ENCODE data around the gene SCO2.
A peak's percentile ranks its signal among the peaks of the same experiment; 100 is the strongest.

SCO2 gene

DNA sequence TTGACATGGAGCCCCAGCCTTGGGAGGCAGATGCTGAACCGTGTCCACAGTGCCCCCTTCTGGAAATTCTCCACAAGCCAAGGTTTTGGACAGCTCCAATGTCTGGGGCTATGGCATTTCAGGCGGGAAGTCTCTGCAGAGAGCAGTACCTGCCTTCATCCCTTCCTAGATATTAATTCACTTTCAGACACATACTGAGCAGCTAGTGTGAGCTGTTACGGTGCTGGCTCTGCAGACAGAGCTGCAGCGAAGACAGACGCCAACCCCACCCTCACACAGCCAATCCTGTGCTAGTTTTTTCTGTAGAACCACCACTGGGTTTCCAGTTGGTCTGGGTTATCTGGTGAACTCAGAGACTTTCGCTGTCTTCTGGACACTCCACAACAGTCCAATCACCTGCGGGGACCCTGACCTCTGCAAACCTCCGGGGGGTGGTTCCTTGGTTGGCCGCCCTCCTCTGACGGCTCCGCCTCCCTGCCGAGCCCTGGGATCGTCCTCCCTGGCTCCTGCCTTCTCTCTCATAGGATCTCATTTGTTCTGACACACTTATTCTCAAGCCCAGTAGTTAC, 27.0 kb downstream of the SCO2 start:
- ChIA-PET POLR2A (interaction anchor here (0.9 kb wide), 1 partner anchor 9 kb away, joined by 4 read pairs; the partner anchor contains the start of genes LMF2 and NCAPH2), CTCF (interaction anchor here (0.7 to 3.1 kb wide), 18 partner anchors 8 to 257 kb away, joined by 3 to 24 read pairs (median 4); partner anchors contain the start of genes MIOX and SCO2)
- H3K4me3 ChIP-seq (ENCODE audit: low read depth, low read length) = no peak overlapping the region
- no peak for DNase-seq (ENCODE audit: low read depth, low spot score)
- TF ChIP-seq, protein P1, sequence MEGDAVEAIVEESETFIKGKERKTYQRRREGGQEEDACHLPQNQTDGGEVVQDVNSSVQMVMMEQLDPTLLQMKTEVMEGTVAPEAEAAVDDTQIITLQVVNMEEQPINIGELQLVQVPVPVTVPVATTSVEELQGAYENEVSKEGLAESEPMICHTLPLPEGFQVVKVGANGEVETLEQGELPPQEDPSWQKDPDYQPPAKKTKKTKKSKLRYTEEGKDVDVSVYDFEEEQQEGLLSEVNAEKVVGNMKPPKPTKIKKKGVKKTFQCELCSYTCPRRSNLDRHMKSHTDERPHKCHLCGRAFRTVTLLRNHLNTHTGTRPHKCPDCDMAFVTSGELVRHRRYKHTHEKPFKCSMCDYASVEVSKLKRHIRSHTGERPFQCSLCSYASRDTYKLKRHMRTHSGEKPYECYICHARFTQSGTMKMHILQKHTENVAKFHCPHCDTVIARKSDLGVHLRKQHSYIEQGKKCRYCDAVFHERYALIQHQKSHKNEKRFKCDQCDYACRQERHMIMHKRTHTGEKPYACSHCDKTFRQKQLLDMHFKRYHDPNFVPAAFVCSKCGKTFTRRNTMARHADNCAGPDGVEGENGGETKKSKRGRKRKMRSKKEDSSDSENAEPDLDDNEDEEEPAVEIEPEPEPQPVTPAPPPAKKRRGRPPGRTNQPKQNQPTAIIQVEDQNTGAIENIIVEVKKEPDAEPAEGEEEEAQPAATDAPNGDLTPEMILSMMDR (IDR thresholded peaks at IDR 0.05; ENCODE audit: insufficient read depth, low read length, missing control alignments) = peak; percentile 63

DNA sequence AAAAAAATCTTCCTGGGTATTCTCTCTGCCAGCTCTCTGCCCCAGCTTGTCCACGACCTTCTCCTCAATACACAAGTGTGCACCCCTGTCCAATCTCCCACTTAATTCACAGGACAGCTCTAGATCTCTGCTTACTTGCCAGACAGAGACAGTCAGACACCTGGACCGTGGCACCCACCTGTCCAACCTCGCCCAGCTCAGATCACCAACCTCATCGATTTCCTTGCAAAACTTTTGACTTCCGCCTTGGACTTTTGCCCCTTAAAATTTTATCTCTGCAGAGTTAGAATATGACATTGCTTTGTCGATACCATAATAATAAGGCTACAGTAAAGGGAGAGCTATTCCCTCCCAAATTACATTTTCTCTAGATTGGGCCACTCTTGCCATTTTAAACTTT, 28.3 kb downstream of the SCO2 start:
- H3K4me3 ChIP-seq (ENCODE audit: low read depth, low read length) = no peak overlapping the region
- TF ChIP-seq, protein P1 (IDR thresholded peaks at IDR 0.05; ENCODE audit: insufficient read depth, low read length, missing control alignments) = no peak
- DNase-seq (ENCODE audit: low read depth, low spot score) = no peak
- POLR2A ChIA-PET = interaction anchor here (0.7 to 1.9 kb wide), 3 partner anchors 9 to 53 kb away, joined by 3 to 5 read pairs (median 3); partner anchors contain the start of gene SCO2
- CTCF ChIA-PET = interaction anchor here (1.0 to 3.1 kb wide), 16 partner anchors 9 to 256 kb away, joined by 3 to 24 read pairs (median 4); partner anchors contain the start of genes LMF2, MIOX, NCAPH2 and SYCE3

DNA sequence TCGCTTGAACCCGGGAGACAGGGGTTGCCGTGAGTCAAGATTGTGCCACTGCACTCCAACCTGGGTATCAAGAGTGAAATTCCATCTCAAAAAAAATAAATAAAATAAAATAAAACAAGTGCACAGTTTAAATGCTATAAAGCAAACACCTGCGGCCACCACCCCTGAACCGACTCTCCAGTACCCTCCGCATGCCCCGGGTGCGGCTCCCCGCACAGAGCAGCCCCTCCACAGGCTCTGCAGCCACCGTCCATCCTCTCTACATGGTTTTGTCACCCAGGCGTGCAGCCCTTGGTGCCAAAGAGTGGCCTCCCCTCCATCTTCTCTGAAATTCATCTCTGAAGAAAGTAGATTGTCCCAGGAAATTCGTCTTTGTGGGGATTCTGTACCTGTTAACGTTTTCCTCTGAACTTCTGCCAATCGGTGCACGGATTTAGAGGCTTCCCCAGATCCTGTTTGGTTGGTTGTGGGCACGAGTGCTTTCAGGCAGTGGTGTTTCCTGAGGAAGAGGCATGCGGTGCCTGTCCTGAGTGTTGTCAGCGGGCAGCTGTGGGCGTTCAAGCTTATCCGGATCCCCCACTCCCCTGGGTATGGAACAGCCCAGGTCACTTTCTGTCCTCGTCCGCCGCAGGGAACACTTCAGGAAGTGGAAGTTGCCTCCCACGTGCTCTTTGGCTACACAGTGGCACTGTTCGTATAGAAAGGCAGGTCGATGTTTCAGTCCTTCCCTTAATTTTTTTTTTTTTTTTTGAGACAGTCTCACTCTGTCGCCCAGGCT, 34.7 kb downstream of the SCO2 start:
- H3K4me3 ChIP-seq (ENCODE audit: low read depth, low read length) = no peak overlapping the region
- DNase-seq (ENCODE audit: low read depth, low spot score) = no peak
- ChIA-PET CTCF (interaction anchor here (1.6 kb wide), 1 partner anchor 8 kb away, joined by 10 read pairs; no protein-coding TSS in a partner anchor), POLR2A (no interaction called here)
- TF ChIP-seq, protein P1 (IDR thresholded peaks at IDR 0.05; ENCODE audit: insufficient read depth, low read length, missing control alignments) = no peak

DNA sequence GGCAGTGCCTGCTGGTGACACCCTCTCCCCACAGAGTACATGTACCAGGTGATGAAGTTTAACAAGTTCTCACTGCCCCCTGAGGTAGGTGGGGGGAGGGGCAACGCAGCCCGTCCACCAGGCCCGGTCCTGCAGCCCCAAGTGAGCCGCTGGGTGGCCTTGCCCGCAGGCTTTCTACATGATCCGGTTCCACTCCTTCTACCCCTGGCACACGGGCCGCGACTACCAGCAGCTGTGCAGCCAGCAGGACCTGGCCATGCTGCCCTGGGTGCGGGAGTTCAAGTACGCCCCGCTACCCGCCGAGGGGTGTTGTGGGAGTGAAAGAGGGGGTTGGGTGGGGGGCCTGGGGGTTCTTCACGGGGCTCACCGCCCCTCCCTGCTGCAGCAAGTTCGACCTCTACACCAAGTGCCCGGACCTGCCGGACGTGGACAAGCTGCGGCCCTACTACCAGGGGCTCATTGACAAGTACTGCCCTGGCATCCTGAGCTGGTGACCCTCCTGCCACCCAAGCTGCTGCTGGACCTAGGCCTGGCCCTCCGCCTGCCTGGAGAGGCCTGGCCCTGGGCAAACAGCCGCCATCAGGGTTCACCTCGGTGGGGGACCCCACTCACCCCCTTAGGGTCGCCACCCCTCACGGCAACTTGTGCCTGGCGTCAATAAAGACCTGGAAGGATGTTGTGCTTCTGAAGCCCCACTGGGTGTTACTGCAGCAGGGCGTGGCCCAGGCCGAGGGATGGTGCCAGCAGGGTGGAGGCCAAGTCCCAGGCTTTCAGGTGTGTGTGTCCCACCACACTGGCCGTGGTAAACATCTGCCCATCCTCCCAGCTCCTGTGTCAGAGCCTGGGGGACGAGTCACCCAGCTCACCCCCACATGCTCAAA, 35.8 kb downstream of the SCO2 start:
- no peak for DNase-seq (ENCODE audit: low read depth, low spot score)
- TF ChIP-seq, protein P1 (IDR thresholded peaks at IDR 0.05; ENCODE audit: insufficient read depth, low read length, missing control alignments) = no peak
- CTCF ChIA-PET = interaction anchor here (1.6 kb wide), 1 partner anchor 9 kb away, joined by 10 read pairs; no protein-coding TSS in a partner anchor
- POLR2A ChIA-PET = no interaction called here
- H3K4me3 ChIP-seq (ENCODE audit: low read depth, low read length) = no peak overlapping the region

DNA sequence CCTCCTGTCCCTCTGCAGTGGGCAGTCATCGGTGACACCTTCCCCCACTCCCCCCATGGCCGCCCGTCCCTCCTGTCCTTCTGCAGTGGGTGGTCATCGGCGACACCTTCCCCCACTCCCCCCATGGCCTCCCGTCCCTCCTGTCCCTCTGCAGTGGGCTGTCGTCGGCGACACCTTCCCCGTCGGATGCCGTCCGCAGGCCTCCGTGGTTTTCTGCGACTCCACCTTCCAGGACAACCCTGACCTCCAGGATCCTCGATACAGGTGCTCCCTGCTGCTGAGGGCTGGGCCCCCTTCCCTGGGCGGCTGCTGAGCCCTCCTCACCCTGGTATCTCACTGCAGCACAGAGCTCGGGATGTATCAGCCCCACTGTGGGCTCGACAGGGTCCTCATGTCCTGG, 36.5 kb downstream of the SCO2 start:
- no peak overlapping the region for H3K4me3 ChIP-seq (ENCODE audit: low read depth, low read length)
- TF ChIP-seq, protein P1 (IDR thresholded peaks at IDR 0.05; ENCODE audit: insufficient read depth, low read length, missing control alignments) = no peak
- DNase-seq (ENCODE audit: low read depth, low spot score) = no peak
- CTCF ChIA-PET = interaction anchor here (1.6 kb wide), 1 partner anchor 10 kb away, joined by 10 read pairs; no protein-coding TSS in a partner anchor
- POLR2A ChIA-PET = no interaction called here

All from AG04449 (cell line).